PFSK-1 (cell line): ENCODE results near the gene NSMCE4A.

ENCODE experiments used
- FOXP2 ChIP-seq: optimal IDR thresholded peaks from 2 replicates; pipeline ENCODE3; 2011; ENCODE audit warnings: borderline replicate concordance, control low read depth, inconsistent platforms; ENCODE audit not compliant: insufficient read depth; ENCODE audit errors: extremely low read length, extremely low read depth
- POLR2AphosphoS5 ChIP-seq: IDR thresholded peaks from 2 replicates; pipeline ENCODE4 v1.6.1; 2012; ENCODE audit warnings: low read depth, mild to moderate bottlenecking, control low read depth, low read length, moderate library complexity
- SIN3A ChIP-seq: IDR thresholded peaks from 2 replicates; pipeline ENCODE4 v1.6.1; 2012; ENCODE audit warnings: mild to moderate bottlenecking, low read length, moderate library complexity, borderline replicate concordance; ENCODE audit not compliant: insufficient read depth
- TAF1 ChIP-seq: IDR thresholded peaks from 2 replicates; pipeline ENCODE4 v1.6.1; 2012; ENCODE audit warnings: low read length, control low read depth, borderline replicate concordance; ENCODE audit not compliant: insufficient read depth
- TF ChIP-seq, protein P1 (sequence below), 2 experiments: IDR thresholded peaks; 2 replicates each; pipeline versions ENCODE4 v1.6.1 to v1.8.0; 2011 to 2012; ENCODE audit warnings: low read depth in 2 of 2, low read length in 2 of 2, control low read depth in 1 of 2, inconsistent platforms in 1 of 2, mild to moderate bottlenecking in 1 of 2, moderate library complexity in 1 of 2; ENCODE audit not compliant: insufficient read depth in 1 of 2

NSMCE4A gene

GRCh38 chr10:121999301-121999700 is 24.3 kb upstream of the NSMCE4A start:
- TF ChIP-seq FOXP2, result no peak
- no peak for TF ChIP-seq POLR2AphosphoS5
- TF ChIP-seq SIN3A, result no peak

DNA sequence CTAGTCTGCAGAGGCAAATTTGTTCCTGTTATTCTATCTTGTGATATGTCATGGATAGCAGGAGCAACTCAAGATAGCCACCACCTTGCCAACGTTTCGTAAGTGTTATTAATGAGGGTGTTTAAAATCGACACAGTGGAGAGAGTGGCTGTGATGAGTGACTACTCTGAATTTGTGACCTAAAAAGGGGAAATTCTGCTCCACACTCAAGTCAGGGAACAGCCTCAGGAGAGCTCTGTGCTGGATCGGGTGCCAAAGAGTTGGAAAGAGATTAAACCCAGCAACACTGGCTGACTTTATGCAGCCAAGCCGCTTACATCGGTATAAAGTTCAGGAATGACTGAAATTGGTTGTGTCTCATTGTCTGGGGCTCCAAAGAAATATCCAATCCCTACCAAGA is 23.4 kb upstream of the NSMCE4A start:
- TF ChIP-seq FOXP2, result no peak
- no peak for TF ChIP-seq SIN3A
- TF ChIP-seq POLR2AphosphoS5, result no peak
- TF ChIP-seq, protein P1, sequence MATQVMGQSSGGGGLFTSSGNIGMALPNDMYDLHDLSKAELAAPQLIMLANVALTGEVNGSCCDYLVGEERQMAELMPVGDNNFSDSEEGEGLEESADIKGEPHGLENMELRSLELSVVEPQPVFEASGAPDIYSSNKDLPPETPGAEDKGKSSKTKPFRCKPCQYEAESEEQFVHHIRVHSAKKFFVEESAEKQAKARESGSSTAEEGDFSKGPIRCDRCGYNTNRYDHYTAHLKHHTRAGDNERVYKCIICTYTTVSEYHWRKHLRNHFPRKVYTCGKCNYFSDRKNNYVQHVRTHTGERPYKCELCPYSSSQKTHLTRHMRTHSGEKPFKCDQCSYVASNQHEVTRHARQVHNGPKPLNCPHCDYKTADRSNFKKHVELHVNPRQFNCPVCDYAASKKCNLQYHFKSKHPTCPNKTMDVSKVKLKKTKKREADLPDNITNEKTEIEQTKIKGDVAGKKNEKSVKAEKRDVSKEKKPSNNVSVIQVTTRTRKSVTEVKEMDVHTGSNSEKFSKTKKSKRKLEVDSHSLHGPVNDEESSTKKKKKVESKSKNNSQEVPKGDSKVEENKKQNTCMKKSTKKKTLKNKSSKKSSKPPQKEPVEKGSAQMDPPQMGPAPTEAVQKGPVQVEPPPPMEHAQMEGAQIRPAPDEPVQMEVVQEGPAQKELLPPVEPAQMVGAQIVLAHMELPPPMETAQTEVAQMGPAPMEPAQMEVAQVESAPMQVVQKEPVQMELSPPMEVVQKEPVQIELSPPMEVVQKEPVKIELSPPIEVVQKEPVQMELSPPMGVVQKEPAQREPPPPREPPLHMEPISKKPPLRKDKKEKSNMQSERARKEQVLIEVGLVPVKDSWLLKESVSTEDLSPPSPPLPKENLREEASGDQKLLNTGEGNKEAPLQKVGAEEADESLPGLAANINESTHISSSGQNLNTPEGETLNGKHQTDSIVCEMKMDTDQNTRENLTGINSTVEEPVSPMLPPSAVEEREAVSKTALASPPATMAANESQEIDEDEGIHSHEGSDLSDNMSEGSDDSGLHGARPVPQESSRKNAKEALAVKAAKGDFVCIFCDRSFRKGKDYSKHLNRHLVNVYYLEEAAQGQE (IDR thresholded peaks at IDR 0.05; ENCODE audit: insufficient read depth in 1 of 2, low read depth in 2 of 2, low read length in 2 of 2), result no peak
- no peak for TF ChIP-seq TAF1

- TF ChIP-seq TAF1, result no peak
- no peak for TF ChIP-seq FOXP2
- TF ChIP-seq SIN3A, result no peak
- TF ChIP-seq, protein P1 (IDR thresholded peaks at IDR 0.05; ENCODE audit: insufficient read depth in 1 of 2, low read depth in 2 of 2, low read length in 2 of 2), result no peak
- TF ChIP-seq POLR2AphosphoS5, result no peak
These were observed 19.5 kb upstream of the NSMCE4A start for GRCh38 chr10:121994429-121994941.

DNA sequence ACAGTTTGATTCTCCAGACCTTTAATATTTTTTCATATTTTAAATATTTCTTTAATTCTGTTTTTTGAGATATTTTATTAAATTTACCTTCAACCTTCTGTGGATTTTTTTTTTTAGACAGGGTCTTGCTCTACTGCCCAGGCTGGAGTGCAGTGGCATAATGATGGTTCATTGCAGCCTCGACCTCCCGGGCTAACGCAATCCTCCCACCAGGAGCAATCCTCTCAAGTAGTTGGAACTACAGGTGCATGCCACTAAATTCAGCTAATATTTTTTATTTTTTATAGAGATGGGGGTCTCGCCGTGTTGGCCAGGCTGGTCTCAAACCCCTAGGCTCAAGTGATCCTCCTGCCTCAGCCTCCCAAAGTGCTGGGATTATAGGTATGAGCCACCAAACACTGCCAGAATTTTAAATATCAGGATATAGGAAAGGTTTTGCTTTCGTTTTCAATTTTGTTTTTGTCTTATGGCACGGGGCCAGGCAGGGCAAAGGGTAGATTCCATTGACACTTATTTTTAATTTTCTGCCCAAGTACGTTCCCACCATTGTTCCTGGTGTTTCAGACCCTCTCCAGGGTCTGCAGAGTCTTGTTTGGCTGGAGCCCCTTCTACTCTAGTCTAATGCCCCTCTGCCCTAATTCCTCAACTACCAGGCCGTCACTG is 15.1 kb upstream of the NSMCE4A start:
- TF ChIP-seq, protein P1 (IDR thresholded peaks at IDR 0.05; ENCODE audit: insufficient read depth in 1 of 2, low read depth in 2 of 2, low read length in 2 of 2), result no peak
- TF ChIP-seq TAF1 (no peak), FOXP2 (no peak), SIN3A (no peak), POLR2AphosphoS5 (no peak)

GRCh38 chr10:121988361-121989324 is 13.6 kb upstream of the NSMCE4A start, which contains the start of gene TACC2:
Gene TACC2, plus strand, starts transcription at chr10:121989163. Its CDS starts 32,819 bp downstream, at chr10:122021982.
- TF ChIP-seq, protein P1 (IDR thresholded peaks at IDR 0.05; ENCODE audit: insufficient read depth in 1 of 2, low read depth in 2 of 2, low read length in 2 of 2), result no peak
- TF ChIP-seq TAF1 (no peak), SIN3A (no peak), POLR2AphosphoS5 (no peak), FOXP2 (no peak)
